Measurements from ENCODE around the gene PPP1R3A.
"Not testable (repeated sequence)": the region's sequence is repeated elsewhere in the genome, so short reads cannot be mapped to it uniquely, and the experiment has no call there.

PPP1R3A gene

GRCh38 chr7:113918946-113919345, at the start of gene PPP1R3A:
Gene PPP1R3A (minus strand): TSS chr7:113919009. CDS start chr7:113918996, 13 bp downstream.
- DNase-seq (ENCODE audit: low spot score), result no peak

- DNase-seq (ENCODE audit: low spot score), result no peak
Measured at GRCh38 chr7:113963356-113963755, 44.5 kb upstream of the PPP1R3A start.

- no peak for DNase-seq (ENCODE audit: low spot score)
Measured at GRCh38 chr7:113959910-113960309, 41.1 kb upstream of the PPP1R3A start.

GRCh38 chr7:113955157-113955556, 36.3 kb upstream of the PPP1R3A start:
- DNase-seq (ENCODE audit: low spot score), result no peak

GRCh38 chr7:113953553-113953952, 34.7 kb upstream of the PPP1R3A start:
- no peak for DNase-seq (ENCODE audit: low spot score)

- DNase-seq (ENCODE audit: low spot score), result no peak
Measured at GRCh38 chr7:113945018-113945938, 26.5 kb upstream of the PPP1R3A start.

- DNase-seq (ENCODE audit: low spot score), result no peak
Measured at GRCh38 chr7:113936982-113937381, 18.2 kb upstream of the PPP1R3A start.

- DNase-seq (ENCODE audit: low spot score), result no peak
Measured at GRCh38 chr7:113936535-113936934, 17.7 kb upstream of the PPP1R3A start.

- DNase-seq (ENCODE audit: low spot score), result not testable (repeated sequence)
Measured at GRCh38 chr7:113929389-113929788, 10.6 kb upstream of the PPP1R3A start.

GRCh38 chr7:113928112-113928511, 9.3 kb upstream of the PPP1R3A start:
- DNase-seq (ENCODE audit: low spot score), result no peak

- DNase-seq (ENCODE audit: low spot score), result no peak
Measured at GRCh38 chr7:113922049-113922448, 3.2 kb upstream of the PPP1R3A start.

GRCh38 chr7:113921363-113921762, 2.6 kb upstream of the PPP1R3A start:
- DNase-seq (ENCODE audit: low spot score), result no peak

GRCh38 chr7:113917840-113918239, 969 bp downstream of the PPP1R3A start:
- no peak for DNase-seq (ENCODE audit: low spot score)

GRCh38 chr7:113915956-113916355, 2.9 kb downstream of the PPP1R3A start:
- DNase-seq (ENCODE audit: low spot score), result no peak

- no peak for DNase-seq (ENCODE audit: low spot score)
Measured at GRCh38 chr7:113912876-113913275, 5.9 kb downstream of the PPP1R3A start.

- DNase-seq (ENCODE audit: low spot score), result no peak
Measured at GRCh38 chr7:113907617-113908016, 11.2 kb downstream of the PPP1R3A start.

- no peak for DNase-seq (ENCODE audit: low spot score)
Measured at GRCh38 chr7:113904521-113904920, 14.3 kb downstream of the PPP1R3A start.

GRCh38 chr7:113892818-113893217, 26.0 kb downstream of the PPP1R3A start:
- DNase-seq (ENCODE audit: low spot score), result no peak

- DNase-seq (ENCODE audit: low spot score), result no peak
Measured at GRCh38 chr7:113891828-113892227, 27.0 kb downstream of the PPP1R3A start.

- no peak for DNase-seq (ENCODE audit: low spot score)
Measured at GRCh38 chr7:113891031-113891350, 27.8 kb downstream of the PPP1R3A start.

- DNase-seq (ENCODE audit: low spot score), result no peak
Measured at GRCh38 chr7:113890331-113891030, 28.3 kb downstream of the PPP1R3A start.

GRCh38 chr7:113883096-113883495, 35.7 kb downstream of the PPP1R3A start:
- no peak for DNase-seq (ENCODE audit: low spot score)

- no peak for DNase-seq (ENCODE audit: low spot score)
Measured at GRCh38 chr7:113880559-113880958, 38.2 kb downstream of the PPP1R3A start.

Data from pons (tissue), 1 donor.